ENCODE data around the gene TRIM6.

DNA sequence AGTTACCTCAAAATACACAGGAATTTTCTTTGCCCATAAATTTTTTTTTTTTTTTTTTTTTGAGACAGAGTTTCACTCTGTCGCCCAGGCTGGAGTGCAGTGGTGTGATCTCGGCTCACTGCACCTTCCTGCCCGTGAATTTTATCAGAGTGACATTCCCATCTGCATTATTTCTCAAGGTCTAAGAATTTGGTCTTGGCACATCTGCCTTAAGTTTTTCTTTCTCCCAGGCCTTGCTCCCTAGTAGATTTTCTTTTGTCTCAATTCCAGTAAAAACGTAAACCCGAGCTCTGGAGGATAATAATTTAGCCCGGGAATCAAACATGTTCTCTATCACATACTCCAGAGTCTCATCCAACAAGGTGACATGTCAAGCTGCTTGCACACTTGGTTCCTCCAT is 12.4 kb downstream of the TRIM6 start:
- TF ChIP-seq CTCF (conservative IDR thresholded peaks at IDR 0.05; ENCODE audit: low read depth, low read length) (no peak), EZH2 (IDR thresholded peaks at IDR 0.05; ENCODE audit: borderline replicate concordance, low read depth, low read length, poor library complexity, severe bottlenecking) (no peak)

Measured in A673 (cell line).